Adrenal gland (tissue), 12 donors: ENCODE results near the gene MYLK. TPM values are rescaled to one million over a fixed set of nuclear protein-coding genes. Genes with fewer than 3 reads are reported as not detected.

Experiments
- DNase-seq, 7 donors: peaks; one replicate each; pipeline ENCODE4 v3.0.0-alpha.2; 2019 to 2020
- H3K27ac ChIP-seq, 5 donors: fragments of 200-600 bp; sonication (generic) in 4 of 5; 1 replicate in 3 of 5; 2 replicates in 2 of 5; pipeline versions ENCODE4 v1.5.1 to v1.8.0; 2016 to 2020; ENCODE audit warnings: mild to moderate bottlenecking in 1 of 5
- H3K27me3 ChIP-seq: fragments of 200-600 bp; 2 replicates; pipeline ENCODE4 v1.8.0; 2021
- H3K36me3 ChIP-seq, 2 donors: fragments of 200-600 bp; replicated peaks in 1 of 2; 1 replicate in 1 of 2; 2 replicates in 1 of 2; pipeline versions ENCODE4 v1.5.1 to v1.8.0; 2018 to 2022
- H3K4me1 ChIP-seq, 2 donors: fragments of 200-600 bp; replicated peaks in 1 of 2; 1 replicate in 1 of 2; 2 replicates in 1 of 2; pipeline versions ENCODE4 v1.5.1 to v1.8.0; 2018 to 2021
- H3K4me3 ChIP-seq, 4 donors: fragments of 200-600 bp; sonication (generic) in 3 of 4; one replicate each; pipeline ENCODE4 v1.5.1; 2016 to 2018
- H3K9me3 ChIP-seq, 3 donors: fragments of 200-600 bp; sonication (generic) in 1 of 3; replicated peaks in 1 of 3; 1 replicate in 2 of 3; 2 replicates in 1 of 3; pipeline versions ENCODE4 v1.5.1 to v1.8.0; 2016 to 2021
- CTCF ChIP-seq, 6 experiments: fragments of 450-650 bp in 4 of 6; fragments of 200-600 bp in 2 of 6; sonication (generic) in 1 of 6; IDR thresholded peaks; 1 replicate in 5 of 6; 2 replicates in 1 of 6; pipeline versions ENCODE4 v1.5.1 to v1.8.0; 2016 to 2021; ENCODE audit warnings: antibody characterized with exemption in 6 of 6, mild to moderate bottlenecking in 2 of 6, moderate library complexity in 1 of 6
- POLR2A ChIP-seq, 2 donors: fragments of 450-650 bp; IDR thresholded peaks; one replicate each; pipeline ENCODE4 v1.6.1; 2017; ENCODE audit warnings: antibody characterized with exemption in 2 of 2, mild to moderate bottlenecking in 2 of 2, moderate library complexity in 1 of 2
- WGBS, 4 donors: extraction: QIAGEN DNeasy Blood & Tissue Kit in 2 of 4; methylation state at CpG; one replicate each; pipeline versions ENCODE4 v1.1.5 to v1.1.7; 2013 to 2017; 5-methylcytosine and 5-hydroxymethylcytosine counted together
- intact Hi-C, 2 donors: fragments of 100-400 bp; cut with DNase I; formaldehyde crosslinking; loops; one replicate each; pipeline versions ENCODE4 v1.14.1 to v1.15.0; 2022 to 2023
- polyA plus RNA-seq, 3 donors: library from polyadenylated mRNA; stranded (reverse); fragments of 200-250 nt in 2 of 3; fragments of 350-450 nt in 1 of 3; fragmentation: Illumina TruSeq in 1 of 3; extraction: RNeasy Lipid Tissue Mini Kit (QIAGEN cat#74804) in 1 of 3; gene quantifications; one replicate each; pipeline ENCODE4 v1.2.3, GENCODE V29; 2013 to 2014
- total RNA-seq, 9 donors: library from RNA; depleted of rRNA in 4 of 9; stranded (reverse); fragments of >200 nt in 4 of 9; fragments of 120-200 nt in 1 of 9; fragmentation: NEBNext Ultra II Directional in 1 of 9; extraction: Animal tissue kit (Norgen Biotek cat#: 25700) in 1 of 9; gene quantifications; one replicate each; pipeline versions ENCODE4 v1.1.0 to v1.2.4, GENCODE V29; 2013 to 2023
- donor health status: healthy with polysubstance abuse.
- donor health status: Bipolar disorder and iron deficiency.
- donor health status: DM: yes; HTN: yes; CAD: no.
- donor health status: DM: no; HTN: no; CAD: no.
- donor health status: DM: no; HTN: no; CAD: no.
- donor health status: DM: yes; HTN: yes; CAD: no.

Gene MYLK
- total and polyA plus RNA-seq, 12 donors = 13.3 to 124 (median 53.8) TPM

DNA sequence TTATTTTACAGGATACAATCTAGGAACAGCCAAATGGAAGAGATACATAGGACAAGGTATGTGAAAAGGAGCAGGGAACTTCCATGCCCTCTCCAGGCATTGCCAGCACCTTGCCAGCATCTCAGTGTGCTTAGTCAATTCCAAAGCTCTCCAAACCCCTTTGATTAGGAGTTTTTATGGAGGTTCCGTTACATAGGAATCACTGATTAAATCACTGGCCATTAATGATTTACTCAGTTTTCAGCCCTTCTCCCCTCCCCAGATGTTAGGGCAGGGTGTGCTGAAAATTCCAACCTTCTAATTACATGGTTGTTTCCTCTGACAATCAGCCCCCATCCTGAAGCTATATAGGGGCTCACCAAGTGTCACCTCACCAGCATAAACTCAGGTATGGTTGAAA, 11.5 kb downstream of the MYLK start:
- no peak for TF ChIP-seq POLR2A (IDR thresholded peaks at IDR 0.05)
- TF ChIP-seq CTCF (IDR thresholded peaks at IDR 0.05) = no peak
- Histone ChIP-seq H3K27ac (no peak overlapping the region), H3K4me3 (no peak overlapping the region), H3K9me3 (no peaks in the 10 kb centered on the region), H3K36me3 (no peaks in the 10 kb centered on the region), H3K27me3 (no peaks in the 10 kb centered on the region), H3K4me1 (no peaks in the 10 kb centered on the region)
- WGBS, 4 donors = 68 to 91% (median 76%) methylated on average over 1 of the region's 1 CpG
- intact Hi-C loops = no loop called here
- no peak for DNase-seq

DNA sequence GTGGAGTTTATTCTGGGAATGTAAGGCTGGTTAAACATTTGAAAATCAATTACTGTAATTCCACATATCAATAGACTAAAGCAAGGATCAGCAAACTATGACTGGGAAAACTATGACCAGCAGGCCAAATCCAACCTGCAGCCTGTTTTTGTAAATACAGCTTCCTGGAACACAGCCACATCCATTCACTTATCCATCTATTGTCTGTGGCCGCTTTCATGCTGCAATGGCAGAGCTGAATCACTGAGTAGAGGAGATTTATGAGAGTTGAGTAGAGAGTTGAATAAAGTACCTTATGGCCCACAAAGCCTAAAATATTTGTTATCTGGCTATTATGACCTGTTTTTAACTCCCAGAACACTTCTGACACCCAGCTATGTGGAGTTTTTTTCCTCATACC, 12.2 kb downstream of the MYLK start:
- no peaks in the 10 kb centered on the region for H3K36me3 ChIP-seq
- no peaks in the 10 kb centered on the region for H3K27me3 ChIP-seq
- TF ChIP-seq CTCF (IDR thresholded peaks at IDR 0.05) (no peak), POLR2A (IDR thresholded peaks at IDR 0.05) (no peak)
- 63 to 90% (median 76%) methylated on average over 1 of the region's 1 CpG for WGBS, 4 donors
- no peaks in the 10 kb centered on the region for H3K4me1 ChIP-seq
- no peak overlapping the region for H3K27ac ChIP-seq
- no peaks in the 10 kb centered on the region for H3K9me3 ChIP-seq
- intact Hi-C loops = no loop called here
- DNase-seq = no peak
- H3K4me3 ChIP-seq = no peak overlapping the region

GRCh38 chr3:123870033-123870432, 14.1 kb downstream of the MYLK start:
- Histone ChIP-seq H3K9me3 (no peaks in the 10 kb centered on the region), H3K36me3 (no peaks in the 10 kb centered on the region), H3K27me3 (no peaks in the 10 kb centered on the region), H3K4me1 (no peaks in the 10 kb centered on the region), H3K27ac (no peak overlapping the region), H3K4me3 (no peak overlapping the region)
- 70 to 92% (median 84%) methylated on average over 1 of the region's 1 CpG for WGBS, 4 donors
- DNase-seq = no peak
- intact Hi-C loops = no loop called here
- TF ChIP-seq POLR2A (IDR thresholded peaks at IDR 0.05) = no peak
- TF ChIP-seq CTCF (IDR thresholded peaks at IDR 0.05) = no peak

- Histone ChIP-seq H3K4me1 (no peaks in the 10 kb centered on the region), H3K4me3 (no peak overlapping the region), H3K27me3 (no peaks in the 10 kb centered on the region), H3K36me3 (no peaks in the 10 kb centered on the region), H3K9me3 (no peaks in the 10 kb centered on the region), H3K27ac (no peak overlapping the region)
- intact Hi-C loops = no loop called here
- DNase-seq = no peak
- TF ChIP-seq CTCF (IDR thresholded peaks at IDR 0.05) = no peak
- no peak for TF ChIP-seq POLR2A (IDR thresholded peaks at IDR 0.05)
- 75 to 100% (median 87%) methylated on average over 1 of the region's 1 CpG for WGBS, 4 donors
Observed at GRCh38 chr3:123869165-123869564, 15.0 kb downstream of the MYLK start.
